HG03097 (cell line): Measurements from ENCODE around the gene ZNF492.
"Not testable (repeated sequence)": the region's sequence is repeated elsewhere in the genome, so short reads cannot be mapped to it uniquely, and the experiment has no call there.

ENCODE experiments used
- ATAC-seq: cut with Tn5 transposase; IDR thresholded peaks from one replicate; pipeline ENCODE4 v1.9.1; 2021; ENCODE audit not compliant: unreplicated experiment, low FRiP score

Gene ZNF492

GRCh38 chr19:22617181-22617580 is 16.9 kb upstream of the ZNF492 start:
- not testable (repeated sequence) for ATAC-seq

DNA sequence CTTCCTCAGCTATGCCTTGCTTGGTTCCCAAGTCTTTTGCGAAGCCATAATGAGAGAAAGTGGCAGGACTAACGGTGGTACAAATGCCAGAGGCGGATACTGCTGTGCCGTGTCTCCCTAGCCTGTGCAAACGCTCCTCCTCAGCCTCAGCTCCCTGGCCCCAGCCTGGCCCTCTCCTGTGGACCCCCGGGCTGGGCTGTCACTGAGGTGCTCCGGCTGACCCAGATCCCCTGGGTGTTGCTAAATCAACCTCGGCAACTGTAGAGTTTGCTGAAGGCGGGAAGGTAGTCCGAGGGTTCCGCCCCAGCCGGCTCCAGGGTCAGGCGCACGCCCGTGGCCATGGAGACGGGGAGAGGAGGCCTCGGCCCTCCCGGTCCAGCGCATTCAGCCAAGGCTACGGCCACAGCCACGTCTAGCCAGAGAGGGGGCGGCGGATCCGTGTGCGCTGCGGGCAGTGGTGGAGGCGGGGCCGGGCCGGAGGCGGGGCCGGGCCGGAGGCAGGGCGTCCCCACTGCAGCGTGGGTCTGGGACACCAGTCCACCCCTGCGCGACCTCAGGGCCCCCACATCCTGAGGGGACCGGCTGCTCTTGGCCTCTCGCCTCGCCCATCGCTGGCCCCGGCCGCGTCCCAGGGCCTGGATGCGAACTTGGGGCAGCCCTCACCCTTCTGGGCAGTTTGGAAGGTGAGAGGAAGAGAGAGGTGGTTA is 16.4 kb upstream of the ZNF492 start:
- no peak for ATAC-seq

DNA sequence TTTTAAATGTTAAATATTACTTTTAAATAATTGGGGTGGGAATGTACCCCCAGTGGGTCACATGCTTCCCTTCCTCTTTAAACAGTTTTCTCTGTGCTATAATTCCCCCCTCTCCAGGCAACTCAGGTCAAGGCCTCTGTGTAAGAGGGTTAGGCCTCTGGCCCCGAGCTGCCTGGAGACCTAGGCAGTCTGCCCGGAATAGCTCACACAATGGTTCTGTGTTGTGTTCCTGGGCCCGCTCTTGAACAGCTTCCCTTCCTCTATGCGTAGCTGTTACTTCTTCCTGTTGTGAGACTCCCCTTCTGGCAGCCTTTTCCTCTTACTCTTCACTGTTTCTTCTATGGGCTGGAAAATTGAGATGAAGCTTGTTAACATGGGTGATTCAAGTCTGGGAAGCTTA is 14.8 kb upstream of the ZNF492 start:
- ATAC-seq = no peak

GRCh38 chr19:22619932-22620331 is 14.2 kb upstream of the ZNF492 start:
- ATAC-seq = no peak

- ATAC-seq = no peak
These were observed 13.7 kb upstream of the ZNF492 start for GRCh38 chr19:22620401-22620800.

- ATAC-seq = no peak
These were observed 13.2 kb upstream of the ZNF492 start for GRCh38 chr19:22620912-22621311.

- no peak for ATAC-seq
These were observed 12.1 kb upstream of the ZNF492 start for GRCh38 chr19:22622020-22622419.

- no peak for ATAC-seq
These were observed 11.0 kb upstream of the ZNF492 start for GRCh38 chr19:22622901-22623840.

DNA sequence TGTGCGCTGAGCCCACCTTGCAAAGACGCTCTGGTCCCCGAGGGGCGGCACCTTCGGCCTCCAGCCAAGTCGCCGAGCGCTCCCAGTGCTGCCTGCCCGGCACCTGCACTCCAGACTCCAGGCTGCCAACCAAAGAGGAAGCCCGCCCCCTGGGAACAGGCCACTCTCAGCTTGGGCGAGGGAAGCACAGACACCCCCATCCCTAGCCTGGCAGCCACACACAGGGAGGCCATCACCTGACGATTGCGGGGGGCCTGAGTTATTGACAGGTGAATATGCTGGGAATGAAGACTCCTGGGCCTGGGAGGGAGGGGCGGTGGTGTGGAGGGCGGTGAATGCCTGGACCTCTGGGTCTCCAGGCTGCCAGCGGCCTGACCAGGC is 10.3 kb upstream of the ZNF492 start:
- no peak for ATAC-seq

DNA sequence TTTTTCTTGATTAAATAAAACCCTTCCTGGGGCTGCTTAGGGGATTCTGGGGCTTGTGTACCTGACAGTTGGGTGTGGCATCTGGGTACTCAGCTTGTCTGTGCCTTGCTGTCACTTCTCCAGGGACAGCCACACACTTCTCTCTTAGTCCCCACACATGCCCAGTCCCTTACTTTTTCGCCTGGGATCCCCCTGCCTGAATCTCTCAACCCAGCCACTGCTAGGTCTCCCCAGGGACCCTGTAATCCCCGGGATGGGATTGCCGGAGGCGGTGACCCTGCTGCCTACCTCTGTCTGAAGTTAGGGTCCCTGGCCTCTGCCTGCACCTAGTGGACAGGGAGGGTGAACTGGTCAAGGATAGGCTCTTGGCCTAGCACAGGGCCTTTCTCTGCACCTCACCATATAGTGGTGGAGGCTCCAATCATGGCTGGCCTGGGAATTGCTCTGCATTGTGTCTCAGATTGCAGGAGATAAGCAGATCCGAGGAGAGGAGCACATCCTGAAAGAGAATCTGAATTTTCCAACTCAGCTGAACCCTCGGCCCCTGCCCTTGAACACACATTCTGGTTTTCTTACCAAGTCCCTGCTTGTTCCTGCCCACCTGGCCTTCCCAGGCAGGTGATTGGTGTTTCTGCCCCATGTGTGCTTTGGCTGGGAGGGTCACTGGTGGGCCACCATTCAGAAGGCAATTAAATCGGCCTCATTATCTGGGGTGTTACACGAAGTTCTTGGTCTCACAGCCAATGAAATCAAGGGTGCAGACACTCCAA is 8.7 kb upstream of the ZNF492 start:
- ATAC-seq = no peak

DNA sequence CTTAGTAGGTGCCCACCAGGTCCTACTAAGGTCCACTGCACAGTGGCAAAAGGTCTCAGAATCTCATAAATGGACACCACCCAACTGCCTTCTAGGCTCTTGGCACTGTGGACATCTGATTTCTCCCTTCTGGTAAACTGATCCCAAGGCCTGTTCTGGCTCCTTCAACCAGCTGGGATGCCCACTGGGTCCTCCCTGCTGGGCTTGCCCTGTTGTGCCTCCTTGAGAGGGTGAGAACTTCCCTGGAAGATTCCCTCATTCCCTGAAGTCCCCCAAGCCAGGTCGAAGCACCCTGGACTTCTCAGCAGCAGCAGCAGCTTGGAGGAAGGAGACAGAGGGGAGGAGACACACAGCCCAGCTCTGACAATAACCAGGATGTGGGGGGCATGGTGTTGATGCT is 6.6 kb upstream of the ZNF492 start:
- ATAC-seq = no peak

GRCh38 chr19:22628401-22628800 is 5.7 kb upstream of the ZNF492 start:
- no peak for ATAC-seq

DNA sequence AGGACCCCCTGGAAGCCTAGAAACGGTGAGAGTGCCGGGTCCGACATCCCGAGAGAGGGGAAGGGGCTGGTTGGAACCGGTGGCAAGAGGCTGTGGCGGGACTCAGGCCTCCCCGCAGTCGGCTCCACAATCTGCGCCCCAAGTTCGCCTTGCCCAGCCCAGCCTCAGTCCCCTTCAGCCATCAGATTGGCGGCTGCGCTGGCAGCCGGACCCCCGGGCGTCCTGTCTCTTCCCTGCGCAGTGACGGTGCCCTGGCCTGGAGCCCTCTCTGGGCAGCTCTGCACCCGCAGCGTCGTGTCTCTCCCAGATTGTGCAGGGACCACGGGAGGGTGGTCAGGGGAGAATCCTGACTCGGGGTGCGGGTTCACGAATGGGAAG is 315 bp downstream of the ZNF492 start:
- ATAC-seq = no peak

GRCh38 chr19:22685493-22685892 is 51.4 kb downstream of the ZNF492 start:
- ATAC-seq = not testable (repeated sequence)

DNA sequence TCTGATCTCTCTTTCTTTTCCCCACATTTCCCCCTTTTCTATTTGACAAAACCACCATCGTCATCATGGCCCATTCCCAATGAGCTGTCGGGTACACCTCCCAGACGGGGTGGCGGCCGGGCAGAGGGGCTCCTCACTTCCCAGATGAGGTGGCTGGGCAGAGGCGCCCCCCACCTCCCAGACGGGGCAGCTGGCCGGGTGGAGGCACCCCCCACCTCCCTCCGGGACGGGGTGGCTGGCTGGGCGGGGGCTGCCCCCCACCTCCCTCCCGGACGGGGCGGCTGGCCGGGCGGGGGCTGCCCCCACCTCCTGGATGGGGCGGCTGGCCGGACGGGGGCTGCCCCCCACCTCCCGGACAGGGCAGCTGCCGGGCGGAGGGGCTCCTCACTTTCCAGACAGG is 68.5 kb downstream of the ZNF492 start:
- not testable (repeated sequence) for ATAC-seq

- not testable (repeated sequence) for ATAC-seq
These were observed 69.0 kb downstream of the ZNF492 start for GRCh38 chr19:22703096-22703495.

DNA sequence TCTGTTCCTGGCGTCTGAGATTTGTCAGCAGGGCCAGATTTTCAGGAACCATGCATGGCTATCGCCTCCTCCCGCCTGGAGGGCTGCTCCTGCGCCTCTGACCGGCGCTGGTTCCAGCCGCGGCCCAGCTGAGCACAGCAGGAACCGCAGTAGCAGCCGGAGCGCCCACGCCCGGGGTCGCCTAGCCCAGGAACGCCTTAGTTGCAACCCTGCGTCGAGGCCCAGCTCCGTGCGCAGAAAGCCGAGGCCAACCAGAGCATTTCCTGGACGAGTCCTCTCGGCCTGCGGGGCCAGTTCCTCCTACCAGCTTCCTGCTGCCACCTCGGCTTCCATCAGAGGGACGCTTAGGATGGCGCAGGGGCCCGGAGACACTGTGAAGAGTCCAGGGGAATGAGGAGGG is 74.9 kb downstream of the ZNF492 start:
- no peak for ATAC-seq
